ENCODE results near the gene ARMC9.
"Not testable (repeated sequence)": the region's sequence is repeated elsewhere in the genome, so short reads cannot be mapped to it uniquely, and the experiment has no call there.

ARMC9 gene

DNA sequence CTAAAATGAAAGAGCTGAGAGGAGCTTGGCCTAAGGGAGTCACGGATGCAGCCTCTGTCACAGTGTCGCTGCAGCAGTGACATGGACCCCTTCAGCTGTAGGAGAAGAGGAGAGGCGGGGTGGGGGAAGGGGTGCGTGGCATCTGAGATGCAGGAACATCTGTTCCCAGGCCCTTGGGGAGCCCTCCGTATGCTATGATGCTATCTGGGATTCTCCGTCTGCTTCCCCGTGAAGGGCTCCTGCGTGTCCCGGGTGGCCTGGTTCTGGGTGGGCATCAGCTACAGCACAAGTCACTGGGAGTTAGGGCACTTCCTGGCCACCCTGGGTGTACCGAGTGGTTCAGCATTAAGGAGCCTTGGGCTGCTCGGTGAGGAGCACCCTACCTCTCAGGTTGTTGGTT lies 161.5 kb downstream of the ARMC9 start:
- DNase-seq (ENCODE audit: extremely low read depth in 1 of 2, low read depth in 1 of 2), result no peak

GRCh38 chr2:231360401-231360800 lies 162.0 kb downstream of the ARMC9 start:
- DNase-seq (ENCODE audit: extremely low read depth in 1 of 2, low read depth in 1 of 2), result no peak

- no peak for DNase-seq (ENCODE audit: extremely low read depth in 1 of 2, low read depth in 1 of 2)
Observed at GRCh38 chr2:231360881-231361371, 162.5 kb downstream of the ARMC9 start.

DNA sequence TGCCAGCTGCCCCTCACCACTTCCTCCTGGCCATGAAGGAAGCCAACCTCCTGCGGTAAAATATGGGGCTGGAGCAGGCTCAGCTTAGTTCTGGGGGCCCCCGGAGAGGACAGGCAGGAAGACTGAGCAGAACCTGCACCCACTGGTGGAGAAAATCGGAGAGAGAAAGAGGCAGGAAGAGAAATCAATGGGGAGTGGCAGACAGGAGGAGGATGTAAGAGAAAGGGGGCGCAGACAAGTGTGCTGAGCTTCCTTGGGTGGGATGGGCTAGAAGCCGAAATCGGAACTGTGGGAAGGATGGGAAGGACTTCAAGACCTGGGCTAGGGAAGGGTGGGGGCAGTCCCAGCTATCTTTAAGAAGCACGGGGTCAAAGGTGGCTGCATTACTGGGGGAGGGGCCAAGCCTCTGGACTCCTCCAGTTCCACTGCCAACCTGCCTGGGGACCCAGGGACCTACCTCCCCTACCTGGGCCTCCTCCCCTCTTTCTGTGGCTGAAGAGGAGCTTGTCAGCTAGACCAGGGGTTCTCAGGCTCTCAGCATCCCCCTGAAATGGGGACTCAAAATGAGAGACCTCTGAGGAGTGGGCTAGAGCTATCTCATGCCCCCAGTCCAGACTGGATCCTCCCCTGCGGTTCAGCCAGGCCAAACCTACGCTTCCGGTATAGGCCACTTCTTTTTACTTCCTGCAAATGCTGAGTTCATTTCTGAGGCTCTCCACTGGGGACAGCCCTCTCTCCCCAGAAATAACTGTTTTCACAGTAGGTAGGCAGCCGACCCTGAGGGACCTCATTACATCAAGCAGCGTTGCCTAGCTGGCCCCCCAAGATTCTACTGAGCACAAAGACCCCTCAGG lies 163.5 kb downstream of the ARMC9 start:
- DNase-seq (ENCODE audit: extremely low read depth in 1 of 2, low read depth in 1 of 2), result no peak

GRCh38 chr2:231362555-231363184 lies 164.2 kb downstream of the ARMC9 start:
- no peak for DNase-seq (ENCODE audit: extremely low read depth in 1 of 2, low read depth in 1 of 2)

DNA sequence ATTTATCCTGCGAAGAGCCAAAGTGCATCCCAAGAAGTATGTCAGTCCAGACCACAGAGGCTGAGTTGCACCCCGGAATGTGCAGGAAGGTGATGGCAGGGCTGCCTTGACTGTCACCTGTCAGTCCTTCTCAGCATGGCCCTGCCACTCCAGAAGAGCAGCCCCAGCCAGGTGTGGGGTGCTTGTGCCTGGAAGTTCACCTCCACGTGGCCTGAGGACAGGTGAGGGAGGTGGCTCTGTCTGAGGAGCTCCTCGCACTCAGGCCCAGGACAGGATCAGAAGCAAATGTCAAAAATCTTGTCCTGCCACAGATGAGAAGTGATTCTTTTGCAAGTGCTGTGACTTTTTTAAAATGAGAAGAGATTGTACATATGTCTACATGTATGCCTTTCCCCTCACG lies 165.6 kb downstream of the ARMC9 start:
- DNase-seq (ENCODE audit: extremely low read depth in 1 of 2, low read depth in 1 of 2), result no peak

DNA sequence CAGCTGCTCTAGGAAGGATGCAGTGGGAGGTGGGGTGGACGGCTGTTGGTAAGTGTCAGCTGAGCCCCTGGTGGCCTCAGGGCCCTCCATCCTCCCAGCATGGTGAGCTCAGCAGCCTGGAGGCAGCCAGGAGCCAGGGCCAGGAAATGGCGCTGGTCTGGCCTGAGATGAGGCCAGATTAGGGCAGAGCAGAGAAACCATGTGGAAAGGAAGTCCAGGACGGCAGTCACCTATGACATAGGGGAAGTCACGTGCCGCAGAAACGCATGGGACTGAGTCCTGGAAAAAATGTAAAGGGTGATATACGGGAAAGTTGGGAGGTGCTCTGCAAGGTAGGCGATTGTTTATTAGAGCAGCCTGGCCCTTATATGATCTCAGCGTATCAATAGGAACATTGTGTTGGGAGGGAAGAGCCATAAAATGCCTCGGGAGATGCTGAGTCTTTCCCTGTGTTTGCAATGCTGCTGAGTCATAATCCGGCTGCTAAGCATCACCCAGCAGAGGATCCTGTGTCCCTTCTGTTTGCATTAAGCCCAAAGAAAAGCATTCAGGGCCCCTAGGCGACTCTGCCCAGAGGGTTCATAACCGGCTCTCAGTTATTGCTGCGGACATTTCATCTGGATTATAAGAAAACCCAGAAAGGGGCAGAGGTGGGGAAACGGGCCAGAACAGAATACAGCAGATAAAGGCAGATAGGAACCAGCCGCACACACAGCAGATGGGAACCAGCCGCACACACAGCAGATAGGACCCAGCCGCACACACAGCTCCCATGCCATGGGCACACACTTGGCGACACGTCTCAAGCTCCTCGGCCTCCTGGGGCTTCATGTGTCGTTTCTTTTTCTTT lies 166.8 kb downstream of the ARMC9 start:
- no peak for DNase-seq (ENCODE audit: extremely low read depth in 1 of 2, low read depth in 1 of 2)

- no peak for DNase-seq (ENCODE audit: extremely low read depth in 1 of 2, low read depth in 1 of 2)
Observed at GRCh38 chr2:231367178-231367577, 168.7 kb downstream of the ARMC9 start.

GRCh38 chr2:231369580-231370428 lies 171.4 kb downstream of the ARMC9 start:
- DNase-seq (ENCODE audit: extremely low read depth in 1 of 2, low read depth in 1 of 2), result no peak

DNA sequence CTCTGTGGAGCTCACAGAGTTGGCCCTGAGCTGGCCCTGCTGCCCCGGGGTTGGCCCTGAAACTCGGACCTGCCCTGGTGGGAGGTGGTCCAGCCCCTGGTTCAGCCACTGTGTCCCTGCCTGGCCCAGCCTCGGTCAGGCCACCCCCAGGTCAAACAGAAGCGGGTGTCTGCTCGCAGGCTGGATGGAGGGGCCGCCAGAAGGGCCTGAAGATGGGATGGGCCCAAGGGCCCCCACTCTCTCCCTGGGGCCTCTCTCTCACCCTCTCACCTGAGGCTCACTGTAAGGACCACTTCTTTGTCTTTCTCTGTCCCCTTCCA lies 172.0 kb downstream of the ARMC9 start:
- no peak for DNase-seq (ENCODE audit: extremely low read depth in 1 of 2, low read depth in 1 of 2)

GRCh38 chr2:231370749-231371429 lies 172.5 kb downstream of the ARMC9 start:
- DNase-seq (ENCODE audit: extremely low read depth in 1 of 2, low read depth in 1 of 2), result no peak

GRCh38 chr2:231371430-231372054 lies 173.1 kb downstream of the ARMC9 start:
- DNase-seq (ENCODE audit: extremely low read depth in 1 of 2, low read depth in 1 of 2), result no peak

DNA sequence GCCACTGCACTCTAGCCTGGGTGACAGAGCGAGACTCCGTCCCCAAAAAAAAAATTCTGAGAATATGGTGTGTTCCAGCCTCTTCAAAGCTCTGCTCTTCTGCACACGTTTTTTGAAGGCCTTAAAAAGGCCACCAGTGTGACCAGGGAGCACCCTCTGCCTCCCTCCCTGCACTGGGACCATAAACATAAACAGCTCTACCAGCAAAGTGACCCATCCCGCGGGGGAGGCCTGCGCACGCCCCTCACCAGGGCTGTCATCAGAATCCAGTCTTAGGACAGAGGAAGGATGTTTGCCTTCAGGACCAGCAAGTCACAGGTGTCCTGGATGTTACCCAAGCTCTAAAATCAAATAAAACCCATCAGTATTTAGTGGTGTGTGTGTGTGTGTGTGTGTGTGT lies 173.9 kb downstream of the ARMC9 start:
- DNase-seq (ENCODE audit: extremely low read depth in 1 of 2, low read depth in 1 of 2), result no peak

GRCh38 chr2:231373184-231373583 lies 174.8 kb downstream of the ARMC9 start:
- DNase-seq (ENCODE audit: extremely low read depth in 1 of 2, low read depth in 1 of 2), result no peak

GRCh38 chr2:231373786-231374349 lies 175.4 kb downstream of the ARMC9 start:
- no peak for DNase-seq (ENCODE audit: extremely low read depth in 1 of 2, low read depth in 1 of 2)

- DNase-seq (ENCODE audit: extremely low read depth in 1 of 2, low read depth in 1 of 2), result no peak
Observed at GRCh38 chr2:231374771-231375170, 176.3 kb downstream of the ARMC9 start.

- DNase-seq (ENCODE audit: extremely low read depth in 1 of 2, low read depth in 1 of 2), result not testable (repeated sequence)
Observed at GRCh38 chr2:231375994-231376615, 177.7 kb downstream of the ARMC9 start.

- DNase-seq (ENCODE audit: extremely low read depth in 1 of 2, low read depth in 1 of 2), result no peak
Observed at GRCh38 chr2:231376857-231377256, 178.4 kb downstream of the ARMC9 start.
